HG02970 (cell line): ENCODE data around the gene BNIP3.
"Not testable (repeated sequence)": the region's sequence is repeated elsewhere in the genome, so short reads cannot be mapped to it uniquely, and the experiment has no call there.

Experiments used
- ATAC-seq: cut with Tn5 transposase; IDR thresholded peaks from one replicate; pipeline ENCODE4 v1.9.1; 2021; ENCODE audit warnings: mild to moderate bottlenecking, moderate library complexity, moderate number of reproducible peaks; ENCODE audit not compliant: unreplicated experiment, low FRiP score

The BNIP3 gene

DNA sequence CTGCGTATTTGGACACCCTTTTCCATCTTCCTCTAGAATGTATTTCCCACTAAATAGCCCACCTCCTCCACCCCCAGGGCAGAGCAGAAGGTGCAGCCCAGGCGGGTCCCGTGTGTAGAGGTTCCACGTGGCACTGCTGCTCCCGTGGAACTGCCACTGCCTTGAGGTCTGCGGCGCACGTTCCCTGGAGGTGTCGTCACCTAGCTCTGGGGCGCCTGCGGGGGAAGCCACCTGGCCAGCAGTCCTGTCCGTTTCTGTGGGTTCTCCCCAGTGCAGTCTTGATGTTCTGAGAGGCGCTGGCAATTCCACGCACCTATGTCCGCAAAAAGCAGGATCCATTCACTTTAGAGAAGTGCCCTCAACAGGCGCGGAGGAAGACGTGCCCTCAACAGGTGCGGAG, 21.9 kb downstream of the BNIP3 start:
- ATAC-seq, result no peak

DNA sequence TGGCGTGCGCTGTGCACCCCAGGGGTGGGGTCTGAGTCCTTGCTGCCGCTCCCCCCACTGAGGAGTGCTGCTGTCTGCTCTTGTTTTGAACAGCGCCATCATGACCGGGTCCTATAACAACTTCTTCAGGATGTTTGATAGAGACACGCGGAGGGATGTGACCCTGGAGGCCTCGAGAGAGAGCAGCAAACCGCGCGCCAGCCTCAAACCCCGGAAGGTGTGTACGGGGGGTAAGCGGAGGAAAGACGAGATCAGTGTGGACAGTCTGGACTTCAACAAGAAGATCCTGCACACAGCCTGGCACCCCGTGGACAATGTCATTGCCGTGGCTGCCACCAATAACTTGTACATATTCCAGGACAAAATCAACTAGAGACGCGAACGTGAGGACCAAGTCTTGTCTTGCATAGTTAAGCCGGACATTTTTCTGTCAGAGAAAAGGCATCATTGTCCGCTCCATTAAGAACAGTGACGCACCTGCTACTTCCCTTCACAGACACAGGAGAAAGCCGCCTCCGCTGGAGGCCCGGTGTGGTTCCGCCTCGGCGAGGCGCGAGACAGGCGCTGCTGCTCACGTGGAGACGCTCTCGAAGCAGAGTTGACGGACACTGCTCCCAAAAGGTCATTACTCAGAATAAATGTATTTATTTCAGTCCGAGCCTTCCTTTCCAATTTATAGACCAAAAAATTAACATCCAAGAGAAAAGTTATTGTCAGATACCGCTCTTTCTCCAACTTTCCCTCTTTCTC, 26.0 kb downstream of the BNIP3 start:
- no peak for ATAC-seq

DNA sequence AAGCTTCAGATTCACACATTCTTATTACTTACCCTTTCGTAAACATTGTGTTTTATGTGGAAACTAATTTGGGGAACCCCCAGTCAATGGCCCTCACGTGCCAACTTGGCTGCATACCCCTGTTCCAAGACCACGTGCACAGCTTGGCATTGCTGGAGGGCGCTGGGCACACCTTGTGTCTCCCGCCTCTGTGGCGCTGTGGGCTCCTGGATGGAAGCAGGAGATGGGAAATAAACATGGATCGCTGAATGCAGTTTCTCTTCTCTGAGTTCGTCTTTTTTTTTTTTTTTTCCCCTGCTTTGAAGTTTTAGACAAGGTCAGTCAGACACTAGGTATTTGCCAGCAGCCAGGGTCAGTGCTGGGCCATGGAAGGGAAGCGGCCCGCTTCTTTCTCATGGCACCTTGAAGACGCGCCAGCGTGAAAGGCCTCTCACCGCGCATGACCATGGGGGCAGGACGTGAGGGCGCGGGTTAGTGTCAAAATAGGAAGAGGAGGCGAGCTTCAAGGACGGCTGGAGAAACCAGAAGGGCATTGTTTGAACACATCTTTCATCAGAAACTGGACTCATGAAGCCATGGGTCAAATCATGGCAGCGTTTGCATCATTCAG, 27.3 kb downstream of the BNIP3 start:
- ATAC-seq, result no peak

DNA sequence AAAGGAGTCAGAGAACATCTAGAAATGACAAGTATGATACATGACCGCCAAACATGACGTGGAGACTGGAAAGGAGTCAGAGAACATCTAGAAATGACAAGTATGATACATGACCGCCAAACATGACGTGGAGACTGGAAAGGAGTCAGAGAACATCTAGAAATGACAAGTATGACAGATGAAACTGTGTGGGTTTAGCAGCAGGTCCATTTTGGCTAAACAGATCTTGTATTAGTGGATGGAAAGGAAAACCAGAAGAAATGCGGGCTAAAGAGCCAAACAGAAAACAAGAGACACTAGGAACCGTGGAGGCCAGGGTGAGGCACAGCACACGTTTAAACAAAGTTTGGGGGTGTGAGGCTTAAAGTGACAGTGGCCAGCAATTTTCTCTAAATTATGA, 31.8 kb downstream of the BNIP3 start:
- not testable (repeated sequence) for ATAC-seq

DNA sequence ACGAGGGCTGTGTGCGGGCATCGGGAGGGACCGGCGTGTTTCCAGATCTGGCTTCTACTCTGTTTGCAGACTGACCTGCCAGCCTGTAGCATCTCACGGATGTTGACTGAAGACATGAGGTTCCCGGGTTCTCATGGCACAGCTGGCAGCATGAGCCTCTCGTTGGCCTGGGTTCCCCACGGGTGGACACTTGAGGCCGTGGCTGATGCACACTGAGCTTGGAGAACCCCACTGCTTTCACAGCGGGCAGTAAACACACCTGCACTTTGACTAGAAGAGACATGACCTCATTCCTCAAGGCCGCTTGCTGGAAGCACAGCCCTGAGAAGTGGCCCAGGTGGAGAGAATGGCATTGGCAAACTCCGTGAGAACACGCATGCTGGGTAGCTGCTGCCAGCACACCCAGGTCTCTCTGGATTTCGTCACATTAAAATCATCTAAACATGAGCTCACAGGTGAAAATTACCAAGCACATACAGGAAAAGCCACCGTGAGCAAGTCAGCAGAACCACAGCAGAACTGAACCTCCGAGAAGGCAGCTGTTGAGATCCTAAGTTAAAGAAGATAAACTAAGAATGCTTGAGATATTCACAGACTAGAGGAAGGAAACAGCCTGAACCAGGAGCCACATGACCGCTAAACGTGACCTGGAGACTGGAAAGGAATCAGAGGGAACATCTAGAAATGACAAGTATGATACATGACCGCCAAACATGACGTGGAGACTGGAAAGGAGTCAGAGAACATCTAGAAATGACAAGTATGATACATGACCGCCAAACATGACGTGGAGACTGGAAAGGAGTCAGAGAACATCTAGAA, 32.5 kb downstream of the BNIP3 start:
- no peak for ATAC-seq

DNA sequence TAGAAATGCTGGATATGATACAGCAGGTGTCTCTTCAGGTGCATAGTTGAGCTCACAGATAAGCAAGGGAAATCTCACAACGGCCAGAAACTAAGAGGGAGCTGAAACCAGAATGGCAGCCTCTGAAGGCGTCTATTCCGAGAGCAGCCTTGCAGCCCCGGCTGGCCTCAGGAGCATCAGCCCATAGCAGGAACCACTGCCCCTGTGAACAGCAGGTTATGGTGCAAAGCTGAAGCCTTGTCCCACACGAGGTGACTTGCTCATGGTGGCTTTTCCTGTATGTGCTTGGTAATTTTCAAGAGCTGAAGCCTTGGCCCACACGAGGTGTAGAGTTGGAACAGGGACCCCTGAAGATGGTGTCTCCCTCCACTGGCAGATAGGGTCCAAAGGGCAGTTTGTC, 33.2 kb downstream of the BNIP3 start:
- ATAC-seq, result no peak

DNA sequence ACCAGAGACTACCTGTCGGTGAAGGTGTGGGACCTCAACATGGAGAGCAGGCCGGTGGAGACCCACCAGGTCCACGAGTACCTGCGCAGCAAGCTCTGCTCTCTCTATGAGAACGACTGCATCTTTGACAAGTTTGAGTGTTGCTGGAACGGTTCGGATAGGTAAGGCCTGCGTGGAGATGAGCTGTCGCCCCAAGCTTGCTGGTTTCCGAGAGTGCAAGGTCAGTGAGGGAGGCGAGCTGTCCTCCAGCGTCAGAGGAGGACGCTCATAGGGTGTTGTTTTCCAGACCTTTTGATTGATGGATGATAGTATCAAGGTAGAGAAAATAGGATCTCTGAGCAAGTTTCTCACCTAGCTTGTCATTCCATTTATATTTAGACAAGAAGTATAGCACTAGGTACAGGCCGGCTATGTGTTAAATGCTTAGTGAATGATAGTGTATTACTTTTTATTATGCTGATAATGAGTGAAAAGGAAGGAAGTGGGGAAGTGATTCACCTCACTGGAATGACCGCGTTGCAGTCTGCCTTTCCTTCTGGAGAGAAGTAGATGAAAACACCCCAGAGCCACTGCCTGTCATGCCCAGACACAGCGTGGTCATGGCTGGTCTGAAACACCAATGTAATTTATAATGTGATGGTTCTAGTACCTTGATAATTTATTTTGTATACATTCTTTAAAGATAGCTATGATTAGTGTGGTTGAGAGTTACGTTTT, 33.9 kb downstream of the BNIP3 start:
- no peak for ATAC-seq

DNA sequence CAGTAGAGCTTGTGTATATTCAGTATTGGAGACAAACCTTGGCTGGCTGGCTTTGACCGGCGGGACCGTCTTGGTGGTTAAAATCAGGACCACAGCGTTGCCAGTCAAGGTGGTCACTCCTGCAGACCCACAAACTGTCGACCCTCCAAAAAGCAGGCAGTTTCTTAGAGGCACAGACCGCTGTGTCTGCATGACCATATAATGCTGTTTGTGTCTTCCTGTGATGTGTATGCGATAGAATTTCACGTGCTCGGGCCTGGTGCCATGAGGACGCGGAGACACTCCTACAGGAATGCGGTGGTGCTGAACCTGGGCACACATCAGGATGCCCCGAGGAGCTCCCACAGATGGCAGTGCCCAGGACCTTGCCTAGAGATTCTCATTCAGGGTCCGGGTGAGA, 34.8 kb downstream of the BNIP3 start:
- ATAC-seq, result no peak

DNA sequence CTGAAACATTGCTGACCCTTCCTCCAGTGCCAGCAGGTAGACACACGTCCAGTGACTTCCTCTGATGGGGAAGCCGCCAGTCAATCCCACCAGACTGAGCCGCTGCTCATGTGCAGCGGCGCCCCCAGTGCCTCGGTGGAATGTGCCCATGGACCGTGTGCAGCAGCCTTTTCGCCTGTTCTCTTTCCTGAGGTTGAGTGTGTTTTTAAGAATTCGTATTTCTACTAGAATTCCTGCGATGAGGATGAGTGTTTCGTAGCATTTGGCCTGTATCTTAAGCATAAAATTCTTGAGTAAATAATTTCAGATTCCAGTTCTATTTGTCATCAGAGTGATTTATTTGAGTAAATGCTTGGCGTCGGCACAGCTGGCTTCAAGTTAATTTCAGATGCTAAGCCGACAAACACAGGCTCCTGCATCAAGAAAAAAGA, 35.4 kb downstream of the BNIP3 start:
- ATAC-seq, result no peak

DNA sequence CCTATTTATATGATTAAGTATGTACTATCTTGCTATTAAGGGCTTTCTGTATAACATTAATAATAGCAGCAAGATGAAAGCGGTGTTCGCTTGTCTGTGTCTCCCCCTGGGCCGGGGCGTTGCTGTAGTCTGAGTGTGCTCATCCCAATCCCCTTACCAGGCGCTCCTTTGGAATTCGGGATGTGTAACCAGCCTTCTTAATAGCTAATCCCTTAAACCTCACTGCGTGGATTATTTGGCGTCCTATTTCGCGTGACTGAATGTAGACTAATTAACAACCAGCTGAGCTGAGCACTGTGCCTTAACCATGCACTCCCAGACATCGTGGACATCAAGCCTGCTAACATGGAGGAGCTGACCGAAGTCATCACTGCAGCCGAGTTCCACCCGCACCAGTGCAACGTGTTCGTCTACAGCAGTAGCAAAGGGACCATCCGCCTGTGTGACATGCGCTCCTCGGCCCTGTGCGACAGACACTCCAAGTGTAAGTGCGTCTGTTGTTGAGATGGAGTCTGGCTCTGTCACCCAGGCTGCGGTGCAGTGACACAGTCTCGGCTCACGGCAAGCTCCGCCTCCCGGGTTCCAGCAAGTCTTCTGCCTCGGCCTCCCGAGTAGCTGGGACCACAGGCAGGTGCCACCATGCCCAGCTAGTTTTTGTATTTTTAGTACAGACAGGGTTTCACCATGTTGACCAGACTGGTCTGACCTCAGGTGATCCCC, 36.6 kb downstream of the BNIP3 start:
- no peak for ATAC-seq

DNA sequence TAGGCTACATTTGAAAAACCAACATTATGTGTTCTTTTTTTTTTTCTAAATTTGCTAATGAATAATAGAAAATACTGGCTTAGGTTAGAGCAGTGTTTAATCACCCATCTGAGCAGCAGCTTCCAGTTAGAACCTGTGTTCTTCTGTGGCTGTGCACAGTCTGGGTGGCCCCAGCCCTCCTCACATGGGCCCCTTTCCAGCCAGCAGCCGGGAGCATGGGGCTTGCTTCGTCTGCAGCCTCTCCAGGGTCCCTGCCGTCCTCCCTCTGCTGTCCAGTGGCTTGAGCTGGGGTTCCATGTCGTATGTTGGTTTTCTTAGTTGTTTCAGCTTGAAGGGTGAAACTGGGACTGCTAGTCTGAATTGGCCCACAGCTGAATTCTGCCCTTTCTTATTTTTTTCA, 37.3 kb downstream of the BNIP3 start:
- ATAC-seq, result no peak

DNA sequence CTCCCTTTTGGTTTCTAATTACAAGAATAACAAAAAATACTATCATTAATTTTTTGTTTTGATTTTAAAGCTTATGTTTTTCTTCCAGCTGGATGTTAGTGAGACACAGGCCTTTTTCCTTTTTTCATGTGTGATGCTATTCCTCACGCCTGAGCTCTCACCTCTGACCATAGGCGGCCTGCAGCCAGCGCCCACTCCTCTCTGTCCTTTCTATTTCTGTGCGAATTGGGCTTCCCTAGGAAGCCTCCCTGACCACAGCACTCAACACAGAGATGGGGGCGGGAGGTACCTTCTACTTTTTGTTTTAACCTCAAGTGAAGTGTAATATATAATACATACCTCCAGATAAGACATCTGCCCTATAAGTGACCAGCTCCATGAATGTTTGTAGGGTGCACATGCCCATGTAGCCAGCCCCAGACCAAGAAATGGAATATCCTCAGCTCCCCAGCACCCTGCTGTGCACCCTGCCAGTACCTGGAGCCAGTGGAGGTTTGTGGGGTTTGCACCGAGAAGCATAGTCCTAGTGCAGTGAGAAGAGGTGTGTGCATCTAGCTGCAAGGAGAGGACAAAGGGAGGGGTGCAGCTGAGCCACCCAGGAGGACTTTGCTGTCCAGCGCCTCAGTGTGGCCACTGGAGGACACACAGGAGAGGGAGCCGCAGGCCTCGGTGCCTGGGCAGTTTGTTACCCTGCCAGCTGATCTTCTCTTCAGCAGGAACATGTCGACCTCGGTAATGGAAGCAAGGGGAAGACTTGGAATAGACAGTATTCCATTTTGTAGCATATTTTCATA, 38.5 kb downstream of the BNIP3 start:
- ATAC-seq, result no peak

DNA sequence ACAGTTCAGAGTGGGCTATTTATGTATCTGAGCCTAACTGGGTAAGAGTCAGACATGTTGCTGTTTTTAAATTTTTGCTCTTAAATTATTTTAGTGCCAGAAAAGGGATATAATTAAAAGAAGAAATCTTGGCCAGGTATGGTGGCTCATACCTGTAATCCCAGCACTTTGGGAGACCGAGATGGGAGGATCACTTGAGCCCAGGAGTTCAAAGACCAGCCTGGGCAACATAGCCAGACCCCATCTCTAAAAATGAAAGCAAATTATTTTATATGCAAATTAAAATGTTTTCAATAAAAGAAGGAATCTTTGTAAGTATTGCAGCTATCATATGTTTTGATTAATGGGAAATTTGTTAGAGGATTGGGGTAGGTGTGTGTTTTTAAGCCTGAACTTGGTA, 39.3 kb downstream of the BNIP3 start:
- ATAC-seq, result no peak

DNA sequence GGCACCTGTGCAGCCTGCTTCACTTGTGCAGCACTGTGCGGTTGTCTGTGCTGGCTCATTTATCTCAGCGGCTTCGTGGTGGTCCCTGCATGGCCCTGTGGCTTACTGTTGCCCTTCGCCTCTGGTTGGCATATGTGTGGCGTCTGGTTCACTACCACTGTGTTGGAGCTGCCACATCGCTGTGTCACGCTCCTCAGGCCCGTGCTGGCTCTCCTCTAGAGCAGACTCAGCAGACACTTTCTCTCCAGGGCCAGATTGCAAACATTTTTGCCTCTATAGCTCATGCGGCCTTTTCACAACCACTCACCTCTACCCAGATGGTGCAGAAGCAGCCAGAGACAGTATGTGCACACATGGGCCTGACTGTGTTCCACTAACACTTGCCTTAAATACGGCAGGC, 43.0 kb downstream of the BNIP3 start:
- ATAC-seq, result no peak

DNA sequence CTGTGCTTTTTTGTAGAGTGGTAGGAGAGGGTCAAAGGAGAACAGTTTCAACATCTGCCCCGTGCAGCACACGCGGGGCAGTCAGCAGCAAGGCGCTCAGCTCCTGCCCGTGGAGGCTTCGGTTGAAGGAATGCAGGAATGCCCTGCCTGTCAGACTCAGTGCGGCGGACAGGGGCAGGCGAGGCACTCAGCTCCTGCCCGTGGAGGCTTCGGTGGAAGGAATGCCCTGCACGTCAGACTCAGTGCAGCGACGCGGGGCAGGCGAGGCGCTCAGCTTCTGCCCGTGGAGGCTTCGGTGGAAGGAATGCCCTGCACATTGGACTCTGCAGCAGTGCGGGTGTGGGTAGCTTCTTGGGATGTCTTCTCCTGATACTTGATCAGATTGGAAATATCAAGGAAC, 43.9 kb downstream of the BNIP3 start:
- ATAC-seq, result no peak

DNA sequence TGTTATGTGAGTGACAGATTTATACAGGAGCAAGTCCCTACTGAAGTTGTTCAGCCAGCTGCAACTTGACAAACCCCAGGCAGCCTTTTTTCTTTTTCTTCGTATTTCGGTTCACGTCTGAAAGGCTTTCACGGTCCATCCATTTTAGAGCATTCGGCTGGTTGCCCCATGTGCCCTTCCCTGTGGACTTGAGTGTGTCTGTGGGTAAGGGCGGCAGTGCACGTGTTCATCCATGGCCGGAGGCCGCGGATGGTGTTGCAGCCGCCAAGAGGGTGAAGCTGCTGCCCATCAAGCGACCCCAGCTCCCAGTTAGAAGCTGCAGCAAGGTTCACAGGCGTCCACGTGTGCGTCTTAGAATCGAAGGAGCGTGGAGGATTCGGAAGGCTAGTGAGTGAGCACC, 45.0 kb downstream of the BNIP3 start:
- ATAC-seq, result no peak

DNA sequence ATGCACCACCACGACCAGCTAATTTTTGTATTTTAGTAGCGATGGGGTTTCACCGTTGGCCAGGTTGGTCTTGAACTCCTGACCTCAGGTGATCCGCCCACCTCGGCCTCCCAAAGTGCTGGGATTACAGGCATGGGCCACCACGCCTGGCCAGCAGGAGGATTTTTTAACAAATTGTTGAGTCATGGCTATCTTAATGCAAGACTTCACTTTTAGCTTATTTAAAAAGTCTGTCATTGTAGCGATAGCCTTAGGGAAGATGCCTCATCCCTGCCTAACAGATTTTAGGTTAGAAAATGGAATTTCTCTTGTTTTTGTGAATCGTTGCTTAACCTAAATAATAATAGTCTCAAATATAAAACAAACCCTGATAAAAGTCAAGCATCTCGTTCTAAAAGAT, 45.4 kb downstream of the BNIP3 start:
- ATAC-seq, result no peak

DNA sequence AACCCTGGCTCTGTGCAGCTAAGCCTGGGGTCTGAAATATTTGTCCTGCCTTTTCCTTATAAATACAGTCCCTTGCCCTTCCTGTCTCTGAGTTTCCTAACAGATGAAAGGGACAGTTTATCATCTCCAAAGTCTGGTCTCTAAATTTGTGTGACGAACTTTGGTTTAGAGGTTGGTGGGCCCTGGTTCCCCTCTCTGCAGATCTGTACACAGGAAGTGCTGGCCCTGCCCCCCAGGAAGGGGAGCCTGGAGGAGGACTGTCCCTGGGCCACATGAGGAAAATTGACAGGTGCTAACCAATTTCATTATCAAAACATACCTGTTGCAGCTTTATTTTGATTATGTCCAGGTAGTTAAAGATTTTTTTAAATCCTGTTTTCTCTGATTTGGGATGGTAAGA, 46.5 kb downstream of the BNIP3 start:
- ATAC-seq, result no peak

DNA sequence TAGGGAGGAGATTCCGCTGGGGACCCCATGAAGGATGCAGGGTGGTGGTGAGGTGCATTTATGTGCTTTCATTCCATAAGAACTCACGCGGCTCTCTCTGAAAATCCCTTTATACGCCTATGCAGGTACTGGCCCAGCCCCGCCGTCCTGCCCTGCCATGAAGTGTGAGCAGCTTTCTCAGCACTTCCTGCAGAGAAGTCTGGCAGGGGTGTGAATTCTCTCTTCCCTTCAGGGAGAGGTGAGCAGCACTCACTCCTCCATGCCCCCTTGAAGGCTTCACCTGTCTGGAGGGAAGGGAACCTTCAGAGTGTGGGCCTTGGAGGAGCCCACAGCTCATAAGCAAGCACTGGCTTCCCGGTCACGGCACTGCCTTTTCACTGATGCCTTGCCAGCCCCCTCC, 47.0 kb downstream of the BNIP3 start:
- no peak for ATAC-seq

DNA sequence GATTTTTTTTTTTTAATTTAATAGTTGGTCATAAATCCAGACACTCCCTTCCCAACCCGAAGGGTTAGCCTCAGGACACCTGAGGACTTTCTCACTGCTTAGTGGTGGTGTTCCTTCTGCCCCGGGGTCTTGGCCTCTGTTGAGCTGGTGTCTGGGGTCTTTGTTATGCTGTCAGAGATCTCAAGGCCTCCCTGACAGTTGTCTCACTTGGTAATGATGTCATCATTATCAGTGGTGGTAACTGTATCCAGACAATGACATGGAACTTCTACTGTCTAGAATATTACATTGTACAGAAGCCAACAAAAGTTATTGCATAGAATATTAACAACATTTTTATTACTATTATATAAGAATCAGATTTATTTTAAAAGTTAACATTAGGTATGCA, 48.0 kb downstream of the BNIP3 start:
- no peak for ATAC-seq
